Neural cell (in vitro differentiated cells): ENCODE data around the gene ACYP2. TPM values are rescaled to one million over a fixed set of nuclear protein-coding genes. Genes with fewer than 3 reads are reported as not detected.

ENCODE experiments used
- H2AFZ ChIP-seq: fragments of 200-600, 300-800 bp; sonication (generic), shearing (Covaris generic); 2 replicates; pipeline ENCODE4 v1.6.0; 2014; ENCODE audit warnings: low read depth, mild to moderate bottlenecking, antibody characterized with exemption, low read length, moderate library complexity
- H3F3A ChIP-seq: fragments of 200-600 bp; shearing (Covaris generic); 2 replicates; pipeline ENCODE4 v1.6.1; 2016; ENCODE audit warnings: mild to moderate bottlenecking, moderate library complexity, mixed read lengths, antibody characterized with exemption, low read length; ENCODE audit not compliant: insufficient read depth, poor library complexity, severe bottlenecking
- H3K27ac ChIP-seq: fragments of 200-600, 300-800 bp; sonication (generic), shearing (Covaris generic); 2 replicates; pipeline ENCODE4 v1.5.1; 2014; ENCODE audit warnings: mild to moderate bottlenecking, low read length, moderate library complexity
- H3K27me3 ChIP-seq: fragments of 300-800, 200-600 bp; sonication (generic), shearing (Covaris generic); 2 replicates; pipeline ENCODE4 v1.6.0; 2014; ENCODE audit warnings: mild to moderate bottlenecking, low read depth, low read length, moderate library complexity; ENCODE audit not compliant: insufficient read depth
- H3K36me3 ChIP-seq: fragments of 300-800, 200-600 bp; sonication (generic), shearing (Covaris generic); 2 replicates; pipeline ENCODE4 v1.5.1; 2014; ENCODE audit warnings: mild to moderate bottlenecking, antibody characterized with exemption, low read length, moderate library complexity; ENCODE audit not compliant: insufficient read depth
- H3K4me2 ChIP-seq: fragments of 300-800, 200-600 bp; sonication (generic), shearing (Covaris generic); 2 replicates; pipeline ENCODE4 v1.6.0; 2014; ENCODE audit warnings: mild to moderate bottlenecking, low read length
- H3K4me3 ChIP-seq: fragments of 300-800, 200-600 bp; sonication (generic), shearing (Covaris generic); 2 replicates; pipeline ENCODE4 v1.5.1; 2014; ENCODE audit warnings: mild to moderate bottlenecking, low read length, moderate library complexity
- H3K79me2 ChIP-seq: fragments of 200-600 bp; shearing (Covaris generic); replicated peaks from 2 replicates; pipeline ENCODE4 v1.6.0; 2014; ENCODE audit warnings: mild to moderate bottlenecking, low read length, moderate library complexity; ENCODE audit not compliant: insufficient read depth
- H3K9ac ChIP-seq: fragments of 300-800, 200-600 bp; sonication (generic), shearing (Covaris generic); 2 replicates; pipeline ENCODE4 v1.6.1; 2016; ENCODE audit warnings: mild to moderate bottlenecking, low read length, mixed read lengths
- H3K9me2 ChIP-seq: fragments of 200-600 bp; shearing (Covaris generic); 2 replicates; pipeline ENCODE4 v1.6.1; 2016; ENCODE audit warnings: mild to moderate bottlenecking, low read length, mixed read lengths; ENCODE audit not compliant: insufficient read depth
- H3K9me3 ChIP-seq: fragments of 200-600, 300-800 bp; sonication (generic), shearing (Covaris generic); 2 replicates; pipeline ENCODE4 v1.6.1; 2016; ENCODE audit warnings: mild to moderate bottlenecking, mixed run types, low read length, moderate library complexity, mixed read lengths
- H4K20me1 ChIP-seq: fragments of 200-600 bp; shearing (Covaris generic); 2 replicates; pipeline ENCODE4 v1.6.1; 2016; ENCODE audit warnings: mild to moderate bottlenecking, mixed run types; ENCODE audit not compliant: insufficient read depth
- EP300 ChIP-seq: fragments of 450-650 bp; conservative IDR thresholded peaks from 2 replicates; pipeline ENCODE4 v1.6.1; 2014; ENCODE audit warnings: antibody characterized with exemption, mild to moderate bottlenecking, moderate library complexity; ENCODE audit not compliant: poor library complexity, severe bottlenecking
- EZH2 ChIP-seq: fragments of 200-600, 300-800 bp; shearing (Covaris generic), sonication (generic); IDR thresholded peaks from 2 replicates; pipeline ENCODE4 v1.6.1; 2014; ENCODE audit warnings: antibody characterized with exemption, low read length, borderline replicate concordance, mild to moderate bottlenecking; ENCODE audit not compliant: insufficient read depth, poor library complexity, severe bottlenecking
- MXI1 ChIP-seq: fragments of 450-650 bp; conservative IDR thresholded peaks from 2 replicates; pipeline ENCODE4 v1.6.1; 2014; ENCODE audit warnings: antibody characterized with exemption, mild to moderate bottlenecking; ENCODE audit not compliant: poor library complexity, severe bottlenecking
- POLR2AphosphoS5 ChIP-seq: IDR thresholded peaks from 2 replicates; pipeline ENCODE4 v1.6.1; 2012
- RAD21 ChIP-seq: fragments of 450-650 bp; conservative IDR thresholded peaks from 2 replicates; pipeline ENCODE4 v1.6.1; 2014; ENCODE audit warnings: antibody characterized with exemption, mild to moderate bottlenecking, moderate library complexity
- SMC3 ChIP-seq: fragments of 450-650 bp; conservative IDR thresholded peaks from 2 replicates; pipeline ENCODE4 v1.6.1; 2014; ENCODE audit warnings: antibody characterized with exemption, mild to moderate bottlenecking, moderate library complexity; ENCODE audit not compliant: poor library complexity
- TAF1 ChIP-seq: IDR thresholded peaks from 2 replicates; pipeline ENCODE4 v1.6.1; 2012; ENCODE audit warnings: low read depth
- polyA plus RNA-seq: library from polyadenylated mRNA; depleted of rRNA; stranded (reverse); fragments of >200 nt; gene quantifications from 2 replicates; pipeline ENCODE4 v1.2.3, GENCODE V29; 2014
- TF ChIP-seq, protein P1 (sequence below): IDR thresholded peaks from 2 replicates; pipeline ENCODE4 v1.6.1; 2012; ENCODE audit warnings: borderline replicate concordance
- TF ChIP-seq, protein P2 (sequence below): fragments of 450-650 bp; IDR thresholded peaks from 2 replicates; pipeline ENCODE4 v1.5.1; 2014; ENCODE audit warnings: antibody characterized with exemption, mild to moderate bottlenecking, moderate library complexity; ENCODE audit not compliant: poor library complexity, severe bottlenecking

Gene ACYP2
- polyA plus RNA-seq, 1 donor from 2014 or later: 48.2 TPM

DNA sequence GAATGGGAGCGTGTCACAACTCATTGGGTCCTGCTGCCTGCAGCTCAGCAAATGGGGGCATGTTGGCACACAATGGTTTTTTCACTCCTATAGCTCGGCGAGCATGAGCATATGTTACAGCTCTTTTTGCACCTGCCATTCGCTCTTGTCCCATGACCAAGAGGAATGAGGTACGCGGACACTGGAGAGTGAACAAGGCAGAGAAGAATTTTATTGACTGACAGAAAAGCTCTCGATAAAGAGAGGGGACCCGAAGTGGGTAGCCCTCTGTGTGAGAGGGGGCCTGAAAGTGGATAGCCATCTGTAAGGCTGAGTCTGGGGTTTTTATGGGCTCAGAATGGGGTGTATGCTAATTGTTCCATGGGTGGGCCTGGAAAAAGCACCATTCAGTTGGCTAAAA lies 5.5 kb downstream of the ACYP2 start:
- H3K27ac ChIP-seq: no peak overlapping the region
- H3K9me3 ChIP-seq: no peaks in the 10 kb centered on the region
- H3K9ac ChIP-seq: no peak overlapping the region
- H3F3A ChIP-seq: no peaks in the 10 kb centered on the region
- H3K4me3 ChIP-seq: no peak overlapping the region
- no peaks in the 10 kb centered on the region for H3K9me2 ChIP-seq
- H3K27me3 ChIP-seq: no peaks in the 10 kb centered on the region
- no peaks in the 10 kb centered on the region for H4K20me1 ChIP-seq
- H2AFZ ChIP-seq: no peak overlapping the region
- TF ChIP-seq POLR2AphosphoS5: no peak
- TF ChIP-seq, protein P1, sequence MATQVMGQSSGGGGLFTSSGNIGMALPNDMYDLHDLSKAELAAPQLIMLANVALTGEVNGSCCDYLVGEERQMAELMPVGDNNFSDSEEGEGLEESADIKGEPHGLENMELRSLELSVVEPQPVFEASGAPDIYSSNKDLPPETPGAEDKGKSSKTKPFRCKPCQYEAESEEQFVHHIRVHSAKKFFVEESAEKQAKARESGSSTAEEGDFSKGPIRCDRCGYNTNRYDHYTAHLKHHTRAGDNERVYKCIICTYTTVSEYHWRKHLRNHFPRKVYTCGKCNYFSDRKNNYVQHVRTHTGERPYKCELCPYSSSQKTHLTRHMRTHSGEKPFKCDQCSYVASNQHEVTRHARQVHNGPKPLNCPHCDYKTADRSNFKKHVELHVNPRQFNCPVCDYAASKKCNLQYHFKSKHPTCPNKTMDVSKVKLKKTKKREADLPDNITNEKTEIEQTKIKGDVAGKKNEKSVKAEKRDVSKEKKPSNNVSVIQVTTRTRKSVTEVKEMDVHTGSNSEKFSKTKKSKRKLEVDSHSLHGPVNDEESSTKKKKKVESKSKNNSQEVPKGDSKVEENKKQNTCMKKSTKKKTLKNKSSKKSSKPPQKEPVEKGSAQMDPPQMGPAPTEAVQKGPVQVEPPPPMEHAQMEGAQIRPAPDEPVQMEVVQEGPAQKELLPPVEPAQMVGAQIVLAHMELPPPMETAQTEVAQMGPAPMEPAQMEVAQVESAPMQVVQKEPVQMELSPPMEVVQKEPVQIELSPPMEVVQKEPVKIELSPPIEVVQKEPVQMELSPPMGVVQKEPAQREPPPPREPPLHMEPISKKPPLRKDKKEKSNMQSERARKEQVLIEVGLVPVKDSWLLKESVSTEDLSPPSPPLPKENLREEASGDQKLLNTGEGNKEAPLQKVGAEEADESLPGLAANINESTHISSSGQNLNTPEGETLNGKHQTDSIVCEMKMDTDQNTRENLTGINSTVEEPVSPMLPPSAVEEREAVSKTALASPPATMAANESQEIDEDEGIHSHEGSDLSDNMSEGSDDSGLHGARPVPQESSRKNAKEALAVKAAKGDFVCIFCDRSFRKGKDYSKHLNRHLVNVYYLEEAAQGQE: no peak
- TF ChIP-seq EZH2: no peak
- no peak for TF ChIP-seq MXI1
- TF ChIP-seq RAD21: no peak
- no peak for TF ChIP-seq TAF1
- TF ChIP-seq, protein P2, sequence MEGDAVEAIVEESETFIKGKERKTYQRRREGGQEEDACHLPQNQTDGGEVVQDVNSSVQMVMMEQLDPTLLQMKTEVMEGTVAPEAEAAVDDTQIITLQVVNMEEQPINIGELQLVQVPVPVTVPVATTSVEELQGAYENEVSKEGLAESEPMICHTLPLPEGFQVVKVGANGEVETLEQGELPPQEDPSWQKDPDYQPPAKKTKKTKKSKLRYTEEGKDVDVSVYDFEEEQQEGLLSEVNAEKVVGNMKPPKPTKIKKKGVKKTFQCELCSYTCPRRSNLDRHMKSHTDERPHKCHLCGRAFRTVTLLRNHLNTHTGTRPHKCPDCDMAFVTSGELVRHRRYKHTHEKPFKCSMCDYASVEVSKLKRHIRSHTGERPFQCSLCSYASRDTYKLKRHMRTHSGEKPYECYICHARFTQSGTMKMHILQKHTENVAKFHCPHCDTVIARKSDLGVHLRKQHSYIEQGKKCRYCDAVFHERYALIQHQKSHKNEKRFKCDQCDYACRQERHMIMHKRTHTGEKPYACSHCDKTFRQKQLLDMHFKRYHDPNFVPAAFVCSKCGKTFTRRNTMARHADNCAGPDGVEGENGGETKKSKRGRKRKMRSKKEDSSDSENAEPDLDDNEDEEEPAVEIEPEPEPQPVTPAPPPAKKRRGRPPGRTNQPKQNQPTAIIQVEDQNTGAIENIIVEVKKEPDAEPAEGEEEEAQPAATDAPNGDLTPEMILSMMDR: no peak
- TF ChIP-seq EP300: no peak
- no peak for TF ChIP-seq SMC3
- H3K36me3 ChIP-seq: no peaks in the 10 kb centered on the region
- H3K79me2 ChIP-seq: no peaks in the 10 kb centered on the region
- H3K4me2 ChIP-seq: no peak overlapping the region

DNA sequence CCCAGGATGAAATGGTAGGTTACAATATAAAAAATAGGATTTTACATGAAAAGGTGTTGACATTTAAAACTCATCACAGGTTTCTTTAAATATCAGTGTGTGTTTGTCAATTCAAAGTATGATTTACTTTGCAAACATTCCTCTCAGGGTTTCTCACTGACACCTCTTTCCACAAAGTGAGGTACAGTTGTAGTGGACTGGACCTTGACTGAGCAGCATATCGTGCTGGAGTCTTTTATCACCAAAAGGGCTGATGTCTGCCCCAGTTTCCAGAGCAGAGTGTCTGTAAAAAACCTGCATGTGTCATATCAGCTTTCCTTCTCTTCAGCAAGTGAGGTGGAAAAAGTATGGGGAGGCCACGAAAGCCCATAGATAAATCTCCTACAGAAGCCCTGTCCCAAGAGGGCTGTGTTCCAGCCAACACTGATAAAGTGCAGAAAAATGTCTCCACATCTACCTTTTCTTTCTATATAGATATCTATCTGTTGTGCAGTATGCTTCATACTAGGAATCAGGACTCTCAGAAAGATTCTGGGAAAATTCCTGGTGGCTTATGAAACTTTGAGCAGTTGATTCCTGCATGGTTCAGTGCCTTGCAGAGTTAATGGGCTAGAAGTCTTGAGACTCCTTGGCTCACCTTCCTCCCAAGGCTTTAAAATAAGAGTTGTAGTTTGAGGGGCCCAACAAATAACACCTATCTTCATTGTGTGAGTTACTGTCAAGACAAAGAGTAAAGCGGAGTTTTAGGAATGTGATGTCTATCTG lies 6.9 kb downstream of the ACYP2 start:
- Histone ChIP-seq H3K4me2 (no peak overlapping the region), H3K27ac (no peak overlapping the region), H3K36me3 (no peaks in the 10 kb centered on the region), H3K79me2 (no peaks in the 10 kb centered on the region), H4K20me1 (no peaks in the 10 kb centered on the region), H2AFZ (no peak overlapping the region), H3F3A (no peaks in the 10 kb centered on the region), H3K9ac (no peak overlapping the region), H3K4me3 (no peak overlapping the region), H3K9me3 (no peaks in the 10 kb centered on the region), H3K9me2 (no peaks in the 10 kb centered on the region), H3K27me3 (no peaks in the 10 kb centered on the region)
- TF ChIP-seq MXI1: no peak
- no peak for TF ChIP-seq SMC3
- TF ChIP-seq, protein P1: no peak
- TF ChIP-seq, protein P2: no peak
- no peak for TF ChIP-seq TAF1
- no peak for TF ChIP-seq POLR2AphosphoS5
- TF ChIP-seq EZH2: no peak
- no peak for TF ChIP-seq EP300
- no peak for TF ChIP-seq RAD21
